Smooth muscle cell (in vitro differentiated cells): ENCODE measurements around the gene TANGO2. TPM values are rescaled to one million over a fixed set of nuclear protein-coding genes. Genes with fewer than 3 reads are reported as not detected.

ENCODE experiments used
- DNase-seq: peaks from one replicate; lab custom pipeline; 2025; ENCODE audit not compliant: unreplicated experiment; lab: John Stamatoyannopoulos, UW
- H2AFZ ChIP-seq: fragments of 200-600 bp; sonication (generic); 2 replicates; pipeline ENCODE4 v1.6.0; 2016; ENCODE audit warnings: antibody characterized with exemption, low read depth, mild to moderate bottlenecking
- H3F3A ChIP-seq: fragments of 200-600 bp; sonication (generic); 2 replicates; pipeline ENCODE4 v1.6.0; 2017; ENCODE audit warnings: antibody characterized with exemption, low read depth
- H3K27ac ChIP-seq: fragments of 200-600 bp; sonication (generic); 2 replicates; pipeline ENCODE4 v1.5.1; 2016; ENCODE audit warnings: low read depth, mild to moderate bottlenecking
- H3K27me3 ChIP-seq: fragments of 200-600 bp; sonication (generic); 2 replicates; pipeline ENCODE4 v1.6.1; 2016; ENCODE audit warnings: low read depth, mild to moderate bottlenecking
- H3K36me3 ChIP-seq: fragments of 200-600 bp; sonication (generic); 2 replicates; pipeline ENCODE4 v1.5.1; 2016; ENCODE audit warnings: low read depth
- H3K4me1 ChIP-seq: fragments of 200-600 bp; sonication (generic); 2 replicates; pipeline ENCODE4 v1.5.1; 2016; ENCODE audit warnings: low read depth
- H3K4me2 ChIP-seq: fragments of 200-600 bp; sonication (generic); 2 replicates; pipeline ENCODE4 v1.6.0; 2016; ENCODE audit warnings: mild to moderate bottlenecking
- H3K4me3 ChIP-seq: fragments of 200-600 bp; sonication (generic); 2 replicates; pipeline ENCODE4 v1.5.1; 2016; ENCODE audit warnings: mild to moderate bottlenecking
- H3K79me2 ChIP-seq: fragments of 200-600 bp; sonication (generic); 2 replicates; pipeline ENCODE4 v1.6.0; 2016; ENCODE audit warnings: low read depth, mild to moderate bottlenecking
- H3K9ac ChIP-seq: fragments of 200-600 bp; sonication (generic); 2 replicates; pipeline ENCODE4 v1.6.0; 2016; ENCODE audit warnings: low read depth
- H3K9me3 ChIP-seq: fragments of 200-600 bp; sonication (generic); replicated peaks from 2 replicates; pipeline ENCODE4 v1.5.1; 2016; ENCODE audit warnings: low read depth
- H4K20me1 ChIP-seq: fragments of 200-600 bp; sonication (generic); 2 replicates; pipeline ENCODE4 v1.6.0; 2016; ENCODE audit warnings: low read depth
- CTCF ChIP-seq: fragments of 200-600 bp; sonication (generic); IDR thresholded peaks from 2 replicates; pipeline ENCODE4 v1.5.1; 2017; ENCODE audit warnings: borderline replicate concordance, mild to moderate bottlenecking, antibody characterized with exemption; ENCODE audit not compliant: insufficient read depth, poor library complexity, severe bottlenecking
- WGBS: methylation state at CpG from one replicate; pipeline ENCODE4 v1.1.7; 2016; ENCODE audit warnings: low lambda C conversion rate; 5-methylcytosine and 5-hydroxymethylcytosine counted together
- polyA plus RNA-seq: library from polyadenylated mRNA; unstranded; fragments of >200 nt; fragmentation: Nextera tagmentation; extraction: Ambion mirVana; gene quantifications from 2 replicates; pipeline ENCODE4 v1.2.1, GENCODE V29; 2016
- total RNA-seq: library from RNA; depleted of rRNA; stranded (reverse); fragments of >200 nt; gene quantifications from 2 replicates; pipeline ENCODE4 v1.2.3, GENCODE V29; 2014

TANGO2 gene
- total and polyA plus RNA-seq, 2 experiments from 2014 or later, result 10.8 to 14.7 TPM

DNA sequence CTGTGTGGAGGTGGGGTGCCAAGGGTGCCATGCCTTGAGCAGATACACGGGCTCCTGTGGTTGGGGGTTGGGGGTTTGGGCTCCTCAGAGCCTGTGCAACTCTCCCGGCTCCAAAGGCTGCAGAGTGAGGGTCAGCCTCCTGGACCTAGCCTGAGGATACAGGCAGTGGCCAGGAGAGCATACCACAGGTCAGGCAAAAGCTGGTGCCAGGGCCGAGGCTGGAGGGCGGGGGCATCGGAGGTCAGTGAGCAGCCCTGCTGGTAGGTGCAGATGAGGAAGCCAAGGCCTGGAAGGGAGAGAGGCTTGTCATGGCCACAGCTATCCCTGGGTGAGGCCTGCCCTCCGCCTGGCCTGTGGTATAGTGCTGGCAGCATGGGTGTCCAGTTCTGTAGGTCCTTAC lies 33.6 kb downstream of the TANGO2 start:
- DNase-seq, result no peak
- no peak overlapping the region for H2AFZ ChIP-seq
- no peak overlapping the region for H3K9ac ChIP-seq
- 95% methylated on average over 6 of the region's 6 CpGs for WGBS
- no peak overlapping the region for H3K4me2 ChIP-seq
- no peaks in the 10 kb centered on the region for H3K36me3 ChIP-seq
- peaks cover 6% of the 10 kb centered on the region for H4K20me1 ChIP-seq
- H3F3A ChIP-seq, result no peaks in the 10 kb centered on the region
- H3K27ac ChIP-seq, result no peak overlapping the region
- H3K27me3 ChIP-seq, result no peaks in the 10 kb centered on the region
- no peaks in the 10 kb centered on the region for H3K4me1 ChIP-seq
- H3K79me2 ChIP-seq, result no peaks in the 10 kb centered on the region
- TF ChIP-seq CTCF, result no peak
- no peak overlapping the region for H3K4me3 ChIP-seq
- no peaks in the 10 kb centered on the region for H3K9me3 ChIP-seq

GRCh38 chr22:20055144-20055543 lies 34.2 kb downstream of the TANGO2 start:
- H3K9me3 ChIP-seq, result no peaks in the 10 kb centered on the region
- peaks cover 8% of the 10 kb centered on the region for H4K20me1 ChIP-seq
- H3K36me3 ChIP-seq, result no peaks in the 10 kb centered on the region
- DNase-seq, result no peak
- H3K4me3 ChIP-seq, result no peak overlapping the region
- no peak overlapping the region for H3K4me2 ChIP-seq
- H3F3A ChIP-seq, result no peaks in the 10 kb centered on the region
- H2AFZ ChIP-seq, result no peak overlapping the region
- H3K4me1 ChIP-seq, result no peaks in the 10 kb centered on the region
- 95% methylated on average over 2 of the region's 2 CpGs for WGBS
- H3K79me2 ChIP-seq, result no peaks in the 10 kb centered on the region
- H3K9ac ChIP-seq, result no peak overlapping the region
- no peak overlapping the region for H3K27ac ChIP-seq
- no peaks in the 10 kb centered on the region for H3K27me3 ChIP-seq
- no peak for TF ChIP-seq CTCF

DNA sequence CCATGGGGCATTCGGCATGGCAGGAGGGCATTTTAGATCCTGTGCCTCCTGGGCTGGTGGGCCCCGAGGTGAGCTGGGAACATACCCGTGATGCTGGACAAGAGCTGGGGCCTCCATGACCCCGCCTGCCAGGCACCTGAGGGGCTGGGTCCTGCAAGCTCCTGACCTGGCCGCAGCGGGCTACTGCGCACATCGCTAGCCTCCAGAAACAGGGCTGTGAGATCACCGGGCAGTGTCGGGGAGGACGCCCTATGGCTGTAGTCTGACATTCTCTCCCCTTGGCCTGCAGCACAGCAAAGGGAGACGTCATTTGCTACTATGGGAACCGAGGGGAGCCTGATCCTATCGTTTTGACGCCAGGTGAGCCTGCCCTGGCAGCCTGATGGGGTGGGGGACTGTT lies 34.7 kb downstream of the TANGO2 start:
- DNase-seq, result no peak
- H3K9ac ChIP-seq, result no peak overlapping the region
- H3K4me1 ChIP-seq, result no peaks in the 10 kb centered on the region
- no peaks in the 10 kb centered on the region for H3F3A ChIP-seq
- no peak overlapping the region for H2AFZ ChIP-seq
- no peaks in the 10 kb centered on the region for H3K27me3 ChIP-seq
- peaks cover 8% of the 10 kb centered on the region for H4K20me1 ChIP-seq
- 98% methylated on average over 15 of the region's 15 CpGs for WGBS
- no peak overlapping the region for H3K27ac ChIP-seq
- H3K36me3 ChIP-seq, result no peaks in the 10 kb centered on the region
- H3K4me3 ChIP-seq, result no peak overlapping the region
- no peaks in the 10 kb centered on the region for H3K9me3 ChIP-seq
- H3K4me2 ChIP-seq, result no peak overlapping the region
- no peaks in the 10 kb centered on the region for H3K79me2 ChIP-seq
- TF ChIP-seq CTCF, result no peak

- no peaks in the 10 kb centered on the region for H3K36me3 ChIP-seq
- TF ChIP-seq CTCF, result no peak
- no peak overlapping the region for H3K27ac ChIP-seq
- H3K79me2 ChIP-seq, result no peaks in the 10 kb centered on the region
- no peak overlapping the region for H3K9ac ChIP-seq
- no peaks in the 10 kb centered on the region for H3K9me3 ChIP-seq
- no peaks in the 10 kb centered on the region for H3K4me1 ChIP-seq
- no peak overlapping the region for H2AFZ ChIP-seq
- peaks cover 8% of the 10 kb centered on the region for H4K20me1 ChIP-seq
- no peaks in the 10 kb centered on the region for H3F3A ChIP-seq
- H3K27me3 ChIP-seq, result no peaks in the 10 kb centered on the region
- WGBS, result 95% methylated on average over 10 of the region's 10 CpGs
- H3K4me3 ChIP-seq, result no peak overlapping the region
- no peak overlapping the region for H3K4me2 ChIP-seq
- no peak for DNase-seq
Measured at GRCh38 chr22:20056161-20056560, 35.3 kb downstream of the TANGO2 start.
